C4-2B (cell line): ENCODE measurements around the gene SHOX.

ENCODE experiments used
- ZFX ChIP-seq: fragments of 450-650 bp; IDR thresholded peaks from 2 replicates; pipeline ENCODE4 v1.6.1; 2017
- TF ChIP-seq, protein P1 (sequence below): fragments of 450-650 bp; conservative IDR thresholded peaks from 2 replicates; pipeline ENCODE4 v1.5.1; 2017; ENCODE audit warnings: mild to moderate bottlenecking

DNA sequence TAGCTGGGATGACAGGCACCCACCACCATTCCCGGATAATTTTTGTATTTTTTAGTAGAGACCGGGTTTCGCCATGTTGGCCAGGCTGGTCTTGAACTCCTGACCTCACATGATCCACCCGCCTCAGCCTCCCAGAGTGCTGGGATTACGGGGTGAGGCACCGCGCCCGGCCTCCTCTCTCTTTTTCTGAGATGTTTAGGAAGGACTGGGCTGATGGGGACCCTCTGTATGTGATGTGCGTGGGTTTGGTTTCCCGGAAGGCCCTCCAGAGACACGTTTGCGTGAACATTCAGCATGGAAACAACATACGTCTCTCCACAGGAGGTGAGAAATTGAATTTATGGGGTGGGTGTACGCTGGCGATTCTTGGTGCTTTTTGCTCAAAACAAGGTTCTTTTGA is 18.6 kb downstream of the SHOX start:
- TF ChIP-seq, protein P1, sequence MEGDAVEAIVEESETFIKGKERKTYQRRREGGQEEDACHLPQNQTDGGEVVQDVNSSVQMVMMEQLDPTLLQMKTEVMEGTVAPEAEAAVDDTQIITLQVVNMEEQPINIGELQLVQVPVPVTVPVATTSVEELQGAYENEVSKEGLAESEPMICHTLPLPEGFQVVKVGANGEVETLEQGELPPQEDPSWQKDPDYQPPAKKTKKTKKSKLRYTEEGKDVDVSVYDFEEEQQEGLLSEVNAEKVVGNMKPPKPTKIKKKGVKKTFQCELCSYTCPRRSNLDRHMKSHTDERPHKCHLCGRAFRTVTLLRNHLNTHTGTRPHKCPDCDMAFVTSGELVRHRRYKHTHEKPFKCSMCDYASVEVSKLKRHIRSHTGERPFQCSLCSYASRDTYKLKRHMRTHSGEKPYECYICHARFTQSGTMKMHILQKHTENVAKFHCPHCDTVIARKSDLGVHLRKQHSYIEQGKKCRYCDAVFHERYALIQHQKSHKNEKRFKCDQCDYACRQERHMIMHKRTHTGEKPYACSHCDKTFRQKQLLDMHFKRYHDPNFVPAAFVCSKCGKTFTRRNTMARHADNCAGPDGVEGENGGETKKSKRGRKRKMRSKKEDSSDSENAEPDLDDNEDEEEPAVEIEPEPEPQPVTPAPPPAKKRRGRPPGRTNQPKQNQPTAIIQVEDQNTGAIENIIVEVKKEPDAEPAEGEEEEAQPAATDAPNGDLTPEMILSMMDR: no peak
- TF ChIP-seq ZFX: no peak
